A549 (cell line): ENCODE results near the gene ZNF618.

Source experiments
- POLR2A ChIP-seq: IDR thresholded peaks from 2 replicates; pipeline ENCODE4 v1.6.1; 2012; ENCODE audit warnings: mild to moderate bottlenecking, low read length
- TF ChIP-seq, protein P1 (sequence below): fragments of >200 bp; sonication (Bioruptor Twin); formaldehyde crosslinking; IDR thresholded peaks from 3 replicates; pipeline ENCODE4 v1.5.1; 2016
- TF ChIP-seq, protein P2 (sequence below): fragments of 250-450 bp; sonication (Bioruptor Pico); IDR thresholded peaks from 2 replicates; pipeline ENCODE4 v1.5.0; 2021; ENCODE audit warnings: mild to moderate bottlenecking, moderate library complexity, borderline replicate concordance

DNA sequence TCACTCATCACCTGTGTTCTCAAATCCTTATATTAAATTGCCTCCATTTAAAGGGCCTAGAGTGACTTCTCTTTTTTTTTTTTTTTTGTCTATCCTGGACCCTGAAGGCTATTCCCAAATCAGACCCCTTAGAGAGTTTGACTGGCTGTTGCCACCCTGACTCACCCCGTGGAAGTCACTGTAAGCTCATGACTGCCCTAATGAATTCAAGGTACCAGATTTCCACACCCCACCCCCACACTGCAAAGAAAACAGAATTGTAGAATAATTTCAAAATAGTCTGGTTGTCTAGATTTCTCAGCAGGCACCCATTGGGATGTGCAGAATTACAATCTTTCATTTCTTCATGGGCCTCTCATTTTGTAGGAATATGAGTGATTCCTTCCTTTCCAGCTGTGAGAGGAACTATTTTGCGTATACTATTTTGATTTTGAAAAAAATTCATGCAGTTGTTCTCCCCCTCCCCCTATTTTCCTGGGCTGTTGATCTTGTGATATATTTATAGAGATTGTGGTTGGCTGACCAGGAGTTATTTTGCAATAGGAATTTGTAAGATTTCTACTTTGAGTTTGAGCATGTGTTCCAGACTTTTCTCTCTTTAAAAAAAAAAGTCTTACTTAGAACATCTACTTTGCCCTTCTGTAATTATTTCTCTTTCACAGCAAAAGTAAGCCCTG, 79.1 kb downstream of the ZNF618 start:
- no peak for TF ChIP-seq POLR2A
- TF ChIP-seq, protein P1, sequence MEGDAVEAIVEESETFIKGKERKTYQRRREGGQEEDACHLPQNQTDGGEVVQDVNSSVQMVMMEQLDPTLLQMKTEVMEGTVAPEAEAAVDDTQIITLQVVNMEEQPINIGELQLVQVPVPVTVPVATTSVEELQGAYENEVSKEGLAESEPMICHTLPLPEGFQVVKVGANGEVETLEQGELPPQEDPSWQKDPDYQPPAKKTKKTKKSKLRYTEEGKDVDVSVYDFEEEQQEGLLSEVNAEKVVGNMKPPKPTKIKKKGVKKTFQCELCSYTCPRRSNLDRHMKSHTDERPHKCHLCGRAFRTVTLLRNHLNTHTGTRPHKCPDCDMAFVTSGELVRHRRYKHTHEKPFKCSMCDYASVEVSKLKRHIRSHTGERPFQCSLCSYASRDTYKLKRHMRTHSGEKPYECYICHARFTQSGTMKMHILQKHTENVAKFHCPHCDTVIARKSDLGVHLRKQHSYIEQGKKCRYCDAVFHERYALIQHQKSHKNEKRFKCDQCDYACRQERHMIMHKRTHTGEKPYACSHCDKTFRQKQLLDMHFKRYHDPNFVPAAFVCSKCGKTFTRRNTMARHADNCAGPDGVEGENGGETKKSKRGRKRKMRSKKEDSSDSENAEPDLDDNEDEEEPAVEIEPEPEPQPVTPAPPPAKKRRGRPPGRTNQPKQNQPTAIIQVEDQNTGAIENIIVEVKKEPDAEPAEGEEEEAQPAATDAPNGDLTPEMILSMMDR: no peak
- TF ChIP-seq, protein P2, sequence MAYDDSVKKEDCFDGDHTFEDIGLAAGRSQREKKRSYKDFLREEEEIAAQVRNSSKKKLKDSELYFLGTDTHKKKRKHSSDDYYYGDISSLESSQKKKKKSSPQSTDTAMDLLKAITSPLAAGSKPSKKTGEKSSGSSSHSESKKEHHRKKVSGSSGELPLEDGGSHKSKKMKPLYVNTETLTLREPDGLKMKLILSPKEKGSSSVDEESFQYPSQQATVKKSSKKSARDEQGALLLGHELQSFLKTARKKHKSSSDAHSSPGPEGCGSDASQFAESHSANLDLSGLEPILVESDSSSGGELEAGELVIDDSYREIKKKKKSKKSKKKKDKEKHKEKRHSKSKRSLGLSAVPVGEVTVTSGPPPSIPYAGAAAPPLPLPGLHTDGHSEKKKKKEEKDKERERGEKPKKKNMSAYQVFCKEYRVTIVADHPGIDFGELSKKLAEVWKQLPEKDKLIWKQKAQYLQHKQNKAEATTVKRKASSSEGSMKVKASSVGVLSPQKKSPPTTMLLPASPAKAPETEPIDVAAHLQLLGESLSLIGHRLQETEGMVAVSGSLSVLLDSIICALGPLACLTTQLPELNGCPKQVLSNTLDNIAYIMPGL (CRISPR knock-in tag): no peak
